ENCODE results near the gene ANXA3.
"Not testable (repeated sequence)": the region's sequence is repeated elsewhere in the genome, so short reads cannot be mapped to it uniquely, and the experiment has no call there.

The ANXA3 gene

GRCh38 chr4:78571804-78572203 lies 20.2 kb downstream of the ANXA3 start:
- no peak for DNase-seq (ENCODE audit: low read depth)

- DNase-seq (ENCODE audit: low read depth): no peak
These were observed 27.3 kb downstream of the ANXA3 start for GRCh38 chr4:78578674-78579425.

DNA sequence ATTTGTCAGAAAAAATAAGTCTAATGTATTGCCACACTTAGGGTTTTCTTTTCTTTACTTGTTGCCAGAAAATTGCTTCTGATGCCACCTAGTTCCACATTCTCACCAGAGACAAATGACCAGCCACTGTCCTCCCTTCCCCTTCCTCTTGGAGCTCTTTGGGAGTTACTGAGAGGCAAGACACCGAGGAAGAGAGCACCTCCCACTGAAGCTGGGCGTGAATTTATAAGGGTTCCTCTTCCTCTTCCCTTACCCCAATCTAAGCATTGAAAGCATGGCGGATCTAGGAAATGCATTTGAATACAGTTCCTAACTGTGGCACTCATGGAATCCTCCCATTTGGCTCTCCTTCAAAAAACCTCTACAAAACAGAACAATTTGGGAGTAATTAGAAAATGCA lies 30.0 kb downstream of the ANXA3 start:
- DNase-seq (ENCODE audit: low read depth): no peak

- DNase-seq (ENCODE audit: low read depth): no peak
These were observed 33.4 kb downstream of the ANXA3 start for GRCh38 chr4:78584863-78585547.

GRCh38 chr4:78585633-78586032 lies 34.1 kb downstream of the ANXA3 start:
- DNase-seq (ENCODE audit: low read depth): no peak

GRCh38 chr4:78588894-78589545 lies 37.5 kb downstream of the ANXA3 start:
- DNase-seq (ENCODE audit: low read depth): no peak

- no peak for DNase-seq (ENCODE audit: low read depth)
These were observed 39.8 kb downstream of the ANXA3 start for GRCh38 chr4:78591404-78591803.

GRCh38 chr4:78592088-78592783 lies 40.7 kb downstream of the ANXA3 start:
- no peak for DNase-seq (ENCODE audit: low read depth)

DNA sequence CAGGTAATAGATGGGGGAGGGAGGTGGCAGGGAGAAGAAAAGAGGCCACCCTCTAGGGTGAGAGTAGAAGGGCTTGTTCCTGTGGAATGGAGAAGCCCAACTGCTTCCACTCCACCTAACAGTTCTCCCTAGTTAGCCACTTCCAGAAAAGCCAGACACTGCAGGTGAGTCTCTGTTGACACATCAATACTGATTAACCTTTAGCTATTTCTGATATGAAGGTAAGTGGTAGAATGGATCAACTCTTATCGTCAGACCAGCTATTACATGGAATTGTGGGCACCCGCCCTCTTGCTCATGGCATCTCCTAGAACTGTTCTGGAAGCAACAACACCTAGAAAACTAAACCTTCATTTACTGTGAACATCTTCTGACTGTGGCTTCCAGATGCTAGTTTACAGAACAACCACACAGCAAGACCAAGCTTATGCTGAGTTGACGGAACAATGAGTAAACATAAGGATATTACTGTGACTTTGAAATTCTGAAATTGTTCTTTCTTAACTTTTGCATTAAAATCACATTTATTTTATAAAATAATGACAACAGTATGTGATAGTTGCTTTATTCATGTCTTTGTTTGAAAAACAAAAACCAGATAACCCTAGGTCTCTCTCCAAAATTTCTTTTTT lies 44.7 kb downstream of the ANXA3 start:
- no peak for DNase-seq (ENCODE audit: low read depth)

GRCh38 chr4:78598431-78598830 lies 46.9 kb downstream of the ANXA3 start:
- not testable (repeated sequence) for DNase-seq (ENCODE audit: low read depth)

DNA sequence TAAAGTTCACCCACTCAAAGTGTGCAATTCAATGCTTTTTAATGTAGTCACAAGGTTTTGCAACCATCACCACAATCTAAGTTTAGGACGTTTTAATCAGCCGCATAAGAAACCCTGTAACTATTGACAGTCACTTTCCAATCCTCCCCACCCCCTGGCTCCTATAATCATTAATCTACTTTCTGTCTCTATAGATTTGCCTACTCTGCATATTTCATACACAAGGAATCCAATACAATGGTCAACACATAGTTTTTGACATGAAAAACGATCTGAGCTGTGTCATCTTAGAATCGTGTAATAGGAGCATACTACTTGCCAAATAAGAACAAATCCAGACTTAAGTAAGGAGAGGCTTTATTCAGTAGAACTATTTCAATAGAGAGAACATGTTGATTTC lies 47.6 kb downstream of the ANXA3 start:
- DNase-seq (ENCODE audit: low read depth): no peak

- no peak for DNase-seq (ENCODE audit: low read depth)
These were observed 48.4 kb downstream of the ANXA3 start for GRCh38 chr4:78599931-78600375.

- no peak for DNase-seq (ENCODE audit: low read depth)
These were observed 49.4 kb downstream of the ANXA3 start for GRCh38 chr4:78601013-78601412.

DNA sequence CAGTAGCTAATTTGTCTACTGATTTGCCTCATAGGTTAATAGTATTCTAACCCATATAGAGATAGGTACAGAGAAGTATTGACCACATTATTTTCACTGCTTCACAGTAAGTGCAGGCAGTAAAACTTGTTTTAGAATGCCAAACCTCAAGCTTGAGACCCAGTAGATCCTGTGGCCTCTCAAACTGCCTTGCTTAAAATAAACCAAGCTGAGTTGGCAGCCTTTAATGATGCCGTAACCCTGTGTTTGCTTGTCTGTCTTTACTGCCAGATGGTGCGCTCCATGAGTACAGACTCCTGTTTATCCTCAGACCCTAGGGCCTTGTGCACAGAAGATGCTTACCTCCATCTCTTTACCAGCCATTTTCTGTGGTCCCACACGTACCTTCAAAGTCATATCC lies 50.8 kb downstream of the ANXA3 start:
- no peak for DNase-seq (ENCODE audit: low read depth)

- DNase-seq (ENCODE audit: low read depth): no peak
These were observed 51.8 kb downstream of the ANXA3 start for GRCh38 chr4:78603384-78603783.

- no peak for DNase-seq (ENCODE audit: low read depth)
These were observed 53.4 kb downstream of the ANXA3 start for GRCh38 chr4:78604988-78605387.

DNA sequence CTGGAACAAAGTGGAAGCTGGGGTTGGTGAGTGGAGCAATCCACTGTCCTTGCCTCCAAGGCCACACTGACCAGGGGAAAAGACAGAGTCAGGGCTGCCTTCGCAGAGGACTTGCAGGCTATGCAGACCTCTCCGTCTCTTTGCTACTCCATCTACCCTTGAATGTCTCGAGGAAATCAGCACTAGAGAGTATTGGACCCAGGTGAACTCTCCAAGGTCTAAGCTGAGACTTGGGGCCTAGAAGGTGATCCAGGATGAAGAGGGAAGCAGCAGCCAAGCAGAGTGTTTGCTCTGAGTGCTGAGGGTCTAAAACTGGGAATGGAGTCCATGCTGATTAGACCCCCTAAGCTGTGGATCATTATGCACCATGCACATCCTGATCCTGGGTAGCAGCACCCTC lies 54.5 kb downstream of the ANXA3 start:
- DNase-seq (ENCODE audit: low read depth): no peak

GRCh38 chr4:78606530-78607095 lies 55.0 kb downstream of the ANXA3 start:
- no peak for DNase-seq (ENCODE audit: low read depth)

DNA sequence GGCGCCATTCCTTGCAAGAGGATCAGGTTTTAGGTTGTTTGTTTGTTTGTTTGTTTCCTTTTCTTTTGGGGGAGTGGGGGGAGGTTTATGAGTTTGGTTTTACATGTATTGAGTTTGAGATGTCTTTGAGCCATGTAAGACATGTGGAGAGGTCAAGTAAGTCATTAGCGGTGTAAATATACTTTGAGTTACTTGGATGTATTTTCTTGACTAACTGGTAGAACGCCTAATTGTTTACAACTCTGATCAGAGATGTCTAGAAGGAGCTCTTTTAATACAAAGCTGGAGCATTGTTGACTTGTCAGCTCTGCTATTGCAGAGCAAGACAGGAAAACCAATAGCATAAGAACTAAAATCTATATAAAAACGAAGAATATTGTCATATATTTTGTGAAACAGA lies 57.1 kb downstream of the ANXA3 start:
- no peak for DNase-seq (ENCODE audit: low read depth)

DNA sequence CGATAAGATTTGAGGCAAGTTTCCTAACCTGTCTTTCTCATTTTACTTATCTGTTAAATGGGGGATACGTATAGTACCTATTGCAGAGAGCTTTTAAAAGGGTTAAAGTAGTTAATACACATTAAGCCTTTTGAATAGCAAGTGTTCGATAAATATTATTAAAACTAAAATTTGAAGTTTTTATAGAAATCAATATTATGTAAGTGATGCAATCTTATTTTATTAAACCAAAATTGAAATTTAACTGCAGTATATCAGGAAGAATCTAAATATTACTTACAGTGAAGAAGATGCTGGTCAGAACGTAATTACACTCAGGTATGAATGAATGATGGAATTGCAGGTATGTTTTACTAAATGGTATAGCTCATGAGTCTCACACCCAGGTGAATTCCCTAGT lies 58.0 kb downstream of the ANXA3 start:
- DNase-seq (ENCODE audit: low read depth): no peak

DNA sequence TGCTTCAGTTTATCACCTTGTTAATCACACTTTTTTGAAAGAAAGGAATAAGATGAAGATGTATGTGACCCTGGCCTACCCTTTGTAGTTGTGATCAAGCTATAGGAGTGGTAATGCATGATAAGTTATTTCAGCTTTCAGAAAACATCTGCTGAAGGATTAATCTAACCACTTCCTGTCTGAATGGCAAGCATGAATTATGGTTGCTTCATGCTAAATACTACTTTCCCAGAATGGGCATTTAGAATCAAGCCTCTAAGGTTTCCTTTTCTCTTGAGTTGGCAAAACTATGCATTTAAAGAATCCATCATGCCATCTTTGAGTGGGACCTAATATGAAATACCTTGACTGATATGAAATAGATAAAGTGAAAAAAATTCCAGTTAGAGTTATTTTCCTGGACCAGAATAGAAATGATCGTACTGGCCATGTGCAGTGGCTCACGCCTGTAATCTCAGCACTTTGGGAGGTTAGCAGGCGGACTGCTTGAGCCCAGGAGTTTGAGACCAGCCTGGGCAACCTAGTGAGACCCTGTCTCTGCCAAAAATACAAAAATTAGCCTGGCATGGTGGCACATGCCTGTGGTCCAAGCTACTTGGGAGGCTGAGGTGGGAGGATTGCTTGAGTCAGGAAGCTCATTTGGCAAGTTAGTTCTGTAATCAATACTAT lies 59.1 kb downstream of the ANXA3 start:
- DNase-seq (ENCODE audit: low read depth): no peak

Data from stimulated activated CD4-positive, alpha-beta T cell treated with anti-CD3 and anti-CD28 coated beads, Interleukin-2, amount 100 ng/mL, for 4 hours (primary cell).